SH-SY5Y (cell line): ENCODE results near the gene SLK.

Experiments
- GATA2 ChIP-seq: IDR thresholded peaks from 2 replicates; pipeline ENCODE4 v1.6.1; 2011; ENCODE audit warnings: mild to moderate bottlenecking, low read depth, low read length
- GATA3 ChIP-seq: IDR thresholded peaks from 2 replicates; pipeline ENCODE4 v1.6.1; 2011; ENCODE audit warnings: low read depth, mild to moderate bottlenecking, low read length, moderate library complexity

GRCh38 chr10:104002911-104003310 lies 36.0 kb downstream of the SLK start:
- TF ChIP-seq GATA3 = no peak
- TF ChIP-seq GATA2 = no peak
